K562 (cell line): ENCODE results near the gene TAF12. TPM values are rescaled to one million over a fixed set of nuclear protein-coding genes. Genes with fewer than 3 reads are reported as not detected.

Source experiments
- BCL6 ChIP-seq: fragments of 250-450 bp; sonication (Bioruptor Pico); IDR thresholded peaks from 2 replicates; pipeline ENCODE4 v1.4.0; 2020
- EHMT2 ChIP-seq: fragments of 450-650 bp; IDR thresholded peaks from 2 replicates; pipeline ENCODE4 v1.6.1; 2018; ENCODE audit warnings: antibody characterized with exemption
- HBP1 ChIP-seq: fragments of 450-650 bp; formaldehyde crosslinking; IDR thresholded peaks from 2 replicates; pipeline ENCODE4 v1.4.0; 2022; ENCODE audit warnings: missing genetic modification characterization
- HINFP ChIP-seq: fragments of 450-650 bp; conservative IDR thresholded peaks from 2 replicates; pipeline ENCODE4 v1.6.1; 2016; ENCODE audit warnings: missing genetic modification characterization, low read depth, mild to moderate bottlenecking, control low read depth, missing compliant biosample characterization
- L3MBTL2 ChIP-seq: fragments of 450-650 bp; IDR thresholded peaks from 2 replicates; pipeline ENCODE4 v1.6.1; 2016; ENCODE audit warnings: mild to moderate bottlenecking, moderate library complexity
- LEF1 ChIP-seq: fragments of 450-650 bp; IDR thresholded peaks from 2 replicates; pipeline ENCODE4 v1.6.1; 2016; ENCODE audit warnings: mild to moderate bottlenecking
- MED1 ChIP-seq: sonication (generic); formaldehyde crosslinking; IDR thresholded peaks from 2 replicates; pipeline ENCODE4 v1.8.1; 2023; ENCODE audit warnings: missing genetic modification reagents, borderline replicate concordance
- NCOA4 ChIP-seq: fragments of 450-650 bp; IDR thresholded peaks from 2 replicates; pipeline ENCODE4 v1.6.1; 2018; ENCODE audit warnings: mild to moderate bottlenecking; ENCODE audit not compliant: partially characterized antibody
- POU5F1 ChIP-seq: fragments of 150-350 bp; IDR thresholded peaks from 2 replicates; pipeline ENCODE4 v1.6.1; 2014; ENCODE audit warnings: borderline replicate concordance, low read length, low read depth, mild to moderate bottlenecking; ENCODE audit not compliant: partially characterized antibody
- PTRF ChIP-seq: fragments of 450-650 bp; IDR thresholded peaks from 2 replicates; pipeline ENCODE4 v1.6.1; 2016; ENCODE audit warnings: mild to moderate bottlenecking, missing genetic modification characterization, missing compliant biosample characterization
- PURB ChIP-seq: sonication (generic); formaldehyde crosslinking; IDR thresholded peaks from 2 replicates; pipeline ENCODE4 v1.9.0; 2021; ENCODE audit warnings: low read depth, mild to moderate bottlenecking, missing genetic modification reagents
- TCFL5 ChIP-seq: fragments of 250-450 bp; sonication (Bioruptor Pico); conservative IDR thresholded peaks from 2 replicates; pipeline ENCODE4 v1.6.1; 2021; ENCODE audit warnings: mild to moderate bottlenecking, moderate library complexity, matching md5 sums
- USF2 ChIP-seq: sonication (generic); formaldehyde crosslinking; IDR thresholded peaks from 2 replicates; pipeline ENCODE4 v1.5.0; 2020; ENCODE audit warnings: missing genetic modification reagents
- VEZF1 ChIP-seq: fragments of 200-800 bp; sonication (Bioruptor generic); IDR thresholded peaks from 2 replicates; pipeline ENCODE4 v1.6.1; 2017; ENCODE audit warnings: missing genetic modification characterization, missing compliant biosample characterization
- ZBTB1 ChIP-seq: sonication (generic); formaldehyde crosslinking; IDR thresholded peaks from 2 replicates; pipeline ENCODE4 v1.8.1; 2023; ENCODE audit warnings: missing genetic modification reagents, low read depth, mild to moderate bottlenecking, borderline replicate concordance
- ZBTB12 ChIP-seq: fragments of 250-450 bp; sonication (Bioruptor Pico); IDR thresholded peaks from 2 replicates; pipeline ENCODE4 v1.4.0; 2020
- ZBTB7A ChIP-seq: IDR thresholded peaks from 2 replicates; pipeline ENCODE4 v1.6.1; 2011; ENCODE audit warnings: low read depth, mild to moderate bottlenecking, low read length, moderate library complexity, borderline replicate concordance; ENCODE audit not compliant: control insufficient read depth
- ZC3H11A ChIP-seq: IDR thresholded peaks from 2 replicates; pipeline ENCODE4 v1.6.1; 2012; ENCODE audit warnings: low read depth, low read length, improper control_type of control experiment
- ZNF431 ChIP-seq: sonication (generic); formaldehyde crosslinking; IDR thresholded peaks from 2 replicates; pipeline ENCODE4 v1.8.0; 2022; ENCODE audit warnings: mild to moderate bottlenecking, missing genetic modification reagents
- ZNF584 ChIP-seq: fragments of 200-800 bp; sonication (Bioruptor generic); IDR thresholded peaks from 2 replicates; pipeline ENCODE4 v1.6.1; 2016; ENCODE audit warnings: low read depth, mild to moderate bottlenecking, missing genetic modification characterization, missing compliant biosample characterization
- ZNF707 ChIP-seq: fragments of 250-450 bp; sonication (Bioruptor Pico); conservative IDR thresholded peaks from 2 replicates; pipeline ENCODE4 v1.8.0; 2022; ENCODE audit warnings: inconsistent platforms, mild to moderate bottlenecking, moderate library complexity
- polyA plus RNA-seq, 8 experiments: library from polyadenylated mRNA; depleted of rRNA in 4 of 8; stranded (reverse) in 5 of 8; unstranded in 3 of 8; fragments of >200 nt; fragmentation: Nextera tagmentation in 2 of 8; fragmentation: Illumina TruSeq in 1 of 8; extraction: Ambion mirVana in 2 of 8; extraction: Trizol in 1 of 8; gene quantifications; 2 replicates each; pipeline versions ENCODE4 v1.2.1 to v1.2.3, GENCODE V29; 2011 to 2014; ENCODE audit warnings: inconsistent platforms in 1 of 8, missing spikeins in 1 of 8
- total RNA-seq, 7 experiments: library from RNA; depleted of rRNA in 6 of 7; stranded (reverse); fragments of >200 nt in 6 of 7; fragmentation: Illumina TruSeq in 2 of 7; extraction: Trizol in 2 of 7; gene quantifications; 2 replicates each; pipeline versions ENCODE4 v1.2.1 to v1.2.3, GENCODE V29; 2011 to 2021; ENCODE audit warnings: low replicate concordance in 1 of 7

The TAF12 gene
- total and polyA plus RNA-seq, 9 of the 15 experiments (the other 6 are each of a cell fraction or from before 2014, with no cell fraction given), result 31.6 to 89.0 (median 50.5) TPM

GRCh38 chr1:28581531-28582247, 61.2 kb downstream of the TAF12 start (continued):
- TF ChIP-seq HINFP (tag), result no peak
- no peak for TF ChIP-seq MED1
- TF ChIP-seq PTRF (tag), result no peak
- 0 out of 2 replicates have a peak, but pooled peaks have one; percentile 69 for TF ChIP-seq ZBTB1 (CRISPR knock-in tag)
- peak; percentile 38; the same call in 1 of the 2 replicates for TF ChIP-seq LEF1
- no peak for TF ChIP-seq EHMT2
- peak; percentile 83 for TF ChIP-seq VEZF1 (CRISPR knock-in tag)
- TF ChIP-seq BCL6 (CRISPR knock-in tag), result no peak
- TF ChIP-seq ZNF707, result no peak
- TF ChIP-seq ZNF584 (CRISPR knock-in tag), result peak; percentile 77; the same call in 1 of the 2 replicates
- no peak for TF ChIP-seq NCOA4
- peak; percentile 45 for TF ChIP-seq ZBTB7A
- peak; percentile 20; the same call in 1 of the 2 replicates for TF ChIP-seq ZC3H11A
- peak; percentile 86; the same call in 1 of the 2 replicates for TF ChIP-seq HBP1 (CRISPR knock-in tag)
- peak; percentile 71 for TF ChIP-seq ZBTB12 (CRISPR knock-in tag)
- peak; percentile 53 for TF ChIP-seq POU5F1
- peak; percentile 99 for TF ChIP-seq L3MBTL2
- TF ChIP-seq PURB (CRISPR knock-in tag), result no peak
- peak; percentile 40; the same call in 1 of the 2 replicates for TF ChIP-seq USF2
- TF ChIP-seq ZNF431, result no peak; the same call in 1 of the 2 replicates
- TF ChIP-seq TCFL5 (CRISPR knock-in tag), result no peak
